Activated naive CD4-positive, alpha-beta T cell treated with anti-CD3 and anti-CD28 coated beads, Interleukin-2, amount 10 ng/mL, durations not matched to agents 7 days and 5 days (primary cell): Measurements from ENCODE around the gene MSANTD4.
"Not testable (repeated sequence)": the region's sequence is repeated elsewhere in the genome, so short reads cannot be mapped to it uniquely, and the experiment has no call there.

Experiments used
- CTCF ChIA-PET: fragments of 350-600 bp; sonication (Branson Sonifier 250); formaldehyde crosslinking; loops from one replicate; lab custom pipeline; 2021; ENCODE audit warnings: antibody characterized with exemption; lab: Charles Lee
- DNase-seq: peaks from one replicate; pipeline ENCODE4 v3.0.0-alpha.2; 2020
- H3K27ac Mint-ChIP-seq: one replicate; pipeline ENCODE4 v1.8.0; 2021; ENCODE audit warnings: mild to moderate bottlenecking, moderate library complexity, mixed read lengths
- H3K27me3 Mint-ChIP-seq: one replicate; pipeline ENCODE4 v1.8.0; 2021; ENCODE audit warnings: mild to moderate bottlenecking, mixed read lengths
- H3K36me3 Mint-ChIP-seq: one replicate; pipeline ENCODE4 v1.8.0; 2021; ENCODE audit warnings: mixed read lengths
- H3K4me1 Mint-ChIP-seq: one replicate; pipeline ENCODE4 v1.8.0; 2021; ENCODE audit warnings: mixed read lengths
- H3K4me3 Mint-ChIP-seq: one replicate; pipeline ENCODE4 v1.8.0; 2021; ENCODE audit warnings: mild to moderate bottlenecking, moderate library complexity, mixed read lengths
- H3K9me3 Mint-ChIP-seq: one replicate; pipeline ENCODE4 v1.8.0; 2021; ENCODE audit warnings: mixed read lengths

Gene MSANTD4

DNA sequence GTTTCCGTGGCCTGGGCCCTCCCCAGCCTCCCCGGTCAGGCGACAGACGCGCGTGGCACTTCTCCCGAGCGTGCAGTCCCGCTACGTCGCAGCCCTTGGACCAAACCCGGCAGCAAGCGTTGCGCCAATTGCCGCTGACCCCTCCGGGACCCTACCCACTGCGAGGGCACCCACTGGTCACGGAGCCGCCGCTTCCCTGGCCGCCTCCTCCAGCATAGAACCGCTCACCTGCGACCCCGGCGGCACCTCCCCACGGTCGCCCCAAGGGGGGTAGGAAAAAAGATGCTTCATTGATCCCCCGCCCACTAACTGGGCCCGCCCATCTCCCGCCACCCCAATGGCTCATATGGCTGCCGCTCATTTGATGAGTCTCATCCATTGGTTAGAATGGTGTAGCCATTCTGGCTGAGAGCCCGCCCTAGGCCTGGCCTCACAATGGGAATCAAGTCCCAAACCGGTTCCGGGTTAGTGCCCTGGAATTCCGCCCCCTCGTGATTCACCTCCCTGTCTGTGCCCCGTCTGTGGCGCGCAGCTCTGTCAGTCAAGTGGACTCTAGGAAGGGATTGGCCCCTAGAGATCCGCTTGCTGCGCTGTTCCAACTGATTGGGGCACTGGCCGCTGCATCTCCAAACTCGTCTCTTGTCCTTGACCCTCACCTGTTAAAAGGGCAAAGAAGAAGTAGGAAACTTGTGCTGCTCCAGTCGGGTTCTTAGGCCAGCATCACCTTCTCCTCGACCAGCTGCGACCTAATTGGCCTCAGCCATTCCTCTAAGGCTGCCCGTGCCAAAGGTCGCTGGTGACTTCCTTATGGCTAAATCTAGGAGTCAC is at the start of gene MSANTD4:
Gene MSANTD4, minus strand, starts transcription at position 274 of the 828 bp plus-strand sequence. CDS start 11,323 bp downstream, outside the sequence.
- Mint-ChIP-seq H3K9me3 (no peaks in the 10 kb centered on the region), H3K27ac (peak within 1 kb of the TSS; percentile 82), H3K36me3 (peaks cover 23% of the 10 kb centered on the region), H3K27me3 (peaks cover 11% of the 10 kb centered on the region), H3K4me3 (peak within 1 kb of the TSS; percentile 88), H3K4me1 (peaks cover 41% of the 10 kb centered on the region)
- CTCF ChIA-PET, result interaction anchor here (0.7 to 1.2 kb wide), 2 partner anchors 55 to 1055 kb away, joined by 3 read pairs; partner anchors contain the start of genes AASDHPPT and KBTBD3
- DNase-seq, result peak; percentile 99

- DNase-seq, result no peak
- Mint-ChIP-seq H3K27ac (no peak overlapping the region), H3K36me3 (peaks cover 2% of the 10 kb centered on the region), H3K4me3 (no peak overlapping the region), H3K9me3 (no peaks in the 10 kb centered on the region), H3K27me3 (no peaks in the 10 kb centered on the region), H3K4me1 (peaks cover 4% of the 10 kb centered on the region)
- CTCF ChIA-PET, result no interaction called here
Measured at GRCh38 chr11:106070606-106071005, 48.6 kb upstream of the MSANTD4 start.

DNA sequence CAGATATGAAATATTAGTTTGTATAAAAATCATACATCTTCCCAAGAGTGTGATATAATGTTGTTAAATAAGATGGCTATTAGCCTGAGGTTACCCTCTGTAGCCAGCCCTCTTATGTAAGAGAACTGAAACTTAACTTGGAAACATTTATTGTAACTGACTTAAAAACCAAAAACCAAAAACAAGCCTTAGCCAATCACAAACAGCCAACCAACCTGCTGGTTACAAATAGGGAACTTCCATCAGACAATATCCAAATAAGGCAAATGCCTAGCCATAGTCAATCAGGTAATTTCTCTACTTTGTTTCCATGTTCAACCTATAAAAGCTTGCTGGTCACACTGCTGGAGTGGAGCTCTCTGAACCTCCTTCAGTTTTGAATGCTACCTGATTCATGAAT is 41.0 kb upstream of the MSANTD4 start:
- Mint-ChIP-seq H3K36me3 (peaks cover 2% of the 10 kb centered on the region), H3K4me3 (no peak overlapping the region), H3K27me3 (no peaks in the 10 kb centered on the region), H3K9me3 (no peaks in the 10 kb centered on the region), H3K4me1 (peaks cover 4% of the 10 kb centered on the region), H3K27ac (no peak overlapping the region)
- no peak for DNase-seq
- CTCF ChIA-PET, result no interaction called here

DNA sequence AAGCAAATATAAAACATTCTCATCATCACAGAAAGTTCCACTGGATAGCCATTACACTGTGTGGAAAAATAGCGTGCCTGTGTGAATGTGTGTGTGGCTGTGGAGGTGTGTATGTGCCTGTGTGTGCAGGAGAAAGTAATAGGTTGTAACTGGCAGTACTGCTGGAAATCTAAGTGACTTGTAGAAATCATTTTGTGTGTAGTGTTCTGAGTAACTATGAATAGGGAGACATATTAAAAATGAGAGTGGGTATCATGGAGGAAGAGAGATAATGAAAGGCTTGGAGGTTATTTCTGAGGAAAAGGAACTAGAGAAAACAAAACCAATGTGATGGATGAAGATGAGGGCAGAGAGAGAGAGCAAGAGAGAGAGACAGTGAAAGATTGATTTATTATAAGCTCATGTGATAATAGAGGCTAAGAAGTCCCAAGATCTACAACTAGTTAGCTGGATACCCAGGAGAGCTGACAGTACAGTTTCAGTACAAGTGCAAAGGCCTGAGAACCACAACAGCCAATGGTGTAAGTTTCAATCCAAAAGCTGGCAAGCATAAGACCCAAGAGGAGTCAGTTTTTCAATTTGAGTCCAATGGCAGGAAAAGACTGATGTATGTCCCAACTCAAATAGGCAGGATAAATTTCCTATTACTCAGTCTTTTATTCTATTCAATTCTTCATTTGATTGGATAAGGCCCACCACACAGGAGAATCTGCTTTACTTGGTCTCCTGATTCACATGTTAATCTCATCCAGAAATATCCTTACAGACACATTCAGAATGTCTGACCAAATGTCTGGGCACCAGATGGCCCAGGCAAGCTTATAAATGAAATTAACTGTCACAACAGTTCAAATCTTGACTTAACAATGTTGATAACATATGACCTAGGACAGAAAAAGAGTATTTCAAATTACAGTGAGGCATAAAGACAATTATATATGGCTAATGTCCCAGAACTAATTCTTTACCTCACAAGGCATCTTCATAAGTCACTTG is 40.2 kb upstream of the MSANTD4 start:
- no peak for DNase-seq
- H3K9me3 Mint-ChIP-seq, result no peaks in the 10 kb centered on the region
- H3K36me3 Mint-ChIP-seq, result peaks cover 4% of the 10 kb centered on the region
- H3K27ac Mint-ChIP-seq, result no peak overlapping the region
- CTCF ChIA-PET, result no interaction called here
- no peak overlapping the region for H3K4me3 Mint-ChIP-seq
- H3K4me1 Mint-ChIP-seq, result peaks cover 4% of the 10 kb centered on the region
- no peaks in the 10 kb centered on the region for H3K27me3 Mint-ChIP-seq

DNA sequence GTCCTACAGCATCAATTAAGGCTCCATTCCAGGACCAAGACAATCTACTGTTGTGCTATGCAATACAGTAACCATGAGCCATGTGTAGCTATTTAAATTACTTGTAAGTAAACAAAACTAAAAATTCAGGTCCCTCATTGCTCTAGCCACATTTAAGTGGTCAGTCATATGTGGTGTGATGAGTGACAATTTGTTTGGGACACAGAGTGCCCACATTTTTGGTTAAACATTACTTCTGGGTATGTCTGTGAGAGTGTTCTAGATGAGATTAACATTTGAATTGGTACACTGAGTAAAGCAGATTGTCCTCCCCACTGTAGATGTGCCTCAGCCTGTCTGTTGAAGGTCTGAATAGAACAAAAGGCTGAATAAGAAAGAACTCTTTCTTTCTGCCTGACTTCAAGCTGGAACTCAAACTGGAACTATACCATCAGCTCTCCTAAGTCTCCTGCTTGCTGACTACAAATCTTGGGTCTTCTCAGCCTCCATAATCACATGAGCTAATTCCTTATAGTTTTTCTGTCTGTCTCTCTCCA is 39.3 kb upstream of the MSANTD4 start:
- Mint-ChIP-seq H3K4me3 (no peak overlapping the region), H3K36me3 (peaks cover 2% of the 10 kb centered on the region), H3K9me3 (no peaks in the 10 kb centered on the region), H3K4me1 (peaks cover 4% of the 10 kb centered on the region), H3K27me3 (no peaks in the 10 kb centered on the region), H3K27ac (no peak overlapping the region)
- no peak for DNase-seq
- CTCF ChIA-PET, result no interaction called here

DNA sequence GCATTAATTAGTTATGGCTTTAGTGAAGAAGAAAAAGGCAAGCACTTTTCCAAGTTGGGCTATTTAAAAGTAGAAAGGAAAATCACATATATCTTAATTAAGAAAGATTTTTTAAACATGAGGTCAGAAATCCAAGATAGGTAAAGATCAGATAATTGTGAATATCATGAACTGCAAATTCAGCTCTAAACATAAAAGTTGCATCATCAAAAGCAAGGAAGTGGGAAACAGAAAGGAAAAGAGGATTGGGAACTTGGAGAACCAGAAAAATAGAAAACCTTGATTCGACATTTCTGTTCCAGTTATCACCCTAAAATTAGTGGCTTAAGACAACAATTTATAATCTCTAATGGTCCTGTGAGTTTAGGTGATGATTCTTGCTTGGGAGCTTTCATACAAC is 37.6 kb upstream of the MSANTD4 start:
- Mint-ChIP-seq H3K9me3 (no peaks in the 10 kb centered on the region), H3K4me1 (peaks cover 4% of the 10 kb centered on the region), H3K27ac (no peak overlapping the region), H3K27me3 (no peaks in the 10 kb centered on the region), H3K36me3 (peaks cover 2% of the 10 kb centered on the region), H3K4me3 (no peak overlapping the region)
- CTCF ChIA-PET, result no interaction called here
- DNase-seq, result no peak

- H3K27me3 Mint-ChIP-seq, H3K4me1 Mint-ChIP-seq, DNase-seq, H3K9me3 Mint-ChIP-seq, CTCF ChIA-PET, H3K27ac Mint-ChIP-seq, H3K4me3 Mint-ChIP-seq, H3K36me3 Mint-ChIP-seq: not testable (repeated sequence)
Measured at GRCh38 chr11:106058377-106058776, 36.3 kb upstream of the MSANTD4 start.

DNA sequence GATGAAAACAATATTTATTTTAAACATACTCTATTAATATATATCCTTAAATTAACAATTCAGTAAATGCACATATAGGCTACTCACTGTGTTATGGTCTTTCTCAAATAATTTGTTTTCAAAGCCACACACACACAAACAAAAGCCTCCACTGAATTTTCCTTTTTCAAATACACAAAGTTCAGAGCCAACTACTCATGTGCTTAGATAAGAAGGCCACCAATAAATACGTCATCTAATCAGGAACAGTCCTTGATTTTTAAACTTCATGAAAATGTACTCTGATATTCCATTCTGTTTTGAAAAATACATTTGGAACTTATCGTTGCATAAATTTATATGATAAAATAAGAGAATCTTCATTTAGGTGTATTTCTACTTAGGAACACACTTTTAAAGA is 29.1 kb upstream of the MSANTD4 start:
- H3K4me1 Mint-ChIP-seq, result no peaks in the 10 kb centered on the region
- no peaks in the 10 kb centered on the region for H3K27me3 Mint-ChIP-seq
- no peak overlapping the region for H3K27ac Mint-ChIP-seq
- CTCF ChIA-PET, result no interaction called here
- H3K9me3 Mint-ChIP-seq, result no peaks in the 10 kb centered on the region
- DNase-seq, result no peak
- H3K36me3 Mint-ChIP-seq, result no peaks in the 10 kb centered on the region
- no peak overlapping the region for H3K4me3 Mint-ChIP-seq

DNA sequence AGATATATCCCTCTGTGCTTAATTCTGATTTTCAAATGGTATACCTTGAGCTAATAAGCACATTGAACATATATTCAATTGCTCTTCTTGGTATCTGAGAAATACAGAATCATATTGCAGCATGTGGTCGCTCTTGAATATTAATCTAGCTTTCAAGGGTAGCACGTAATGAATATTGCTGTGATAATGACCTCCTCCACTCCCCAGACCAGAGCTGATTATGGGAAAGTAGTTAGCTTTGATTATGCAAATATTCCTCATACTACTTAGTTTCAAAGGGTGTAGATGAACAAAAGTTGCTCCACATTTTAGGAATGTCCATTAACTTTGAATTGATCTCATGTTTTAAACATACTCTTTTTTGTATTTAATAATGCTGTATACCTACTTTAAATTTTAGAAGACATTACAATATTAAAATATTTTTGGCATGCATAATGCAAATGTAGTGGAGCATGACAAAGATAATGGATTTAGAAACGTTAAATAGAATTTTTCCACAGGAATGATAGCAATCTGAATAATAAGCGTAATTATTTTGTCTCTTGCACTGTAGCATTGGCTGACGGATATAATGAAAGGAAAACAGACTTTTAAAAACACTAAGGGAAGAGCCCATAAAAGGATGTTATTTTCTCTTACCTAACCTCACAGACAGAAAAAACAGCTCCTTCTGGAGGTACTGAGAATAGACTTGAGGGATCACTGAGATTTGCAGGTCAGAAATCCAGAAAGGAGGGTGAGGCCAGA is 27.9 kb upstream of the MSANTD4 start:
- no peaks in the 10 kb centered on the region for H3K4me1 Mint-ChIP-seq
- H3K27me3 Mint-ChIP-seq, result no peaks in the 10 kb centered on the region
- no peak overlapping the region for H3K4me3 Mint-ChIP-seq
- H3K36me3 Mint-ChIP-seq, result no peaks in the 10 kb centered on the region
- H3K9me3 Mint-ChIP-seq, result no peaks in the 10 kb centered on the region
- H3K27ac Mint-ChIP-seq, result no peak overlapping the region
- CTCF ChIA-PET, result no interaction called here
- no peak for DNase-seq

DNA sequence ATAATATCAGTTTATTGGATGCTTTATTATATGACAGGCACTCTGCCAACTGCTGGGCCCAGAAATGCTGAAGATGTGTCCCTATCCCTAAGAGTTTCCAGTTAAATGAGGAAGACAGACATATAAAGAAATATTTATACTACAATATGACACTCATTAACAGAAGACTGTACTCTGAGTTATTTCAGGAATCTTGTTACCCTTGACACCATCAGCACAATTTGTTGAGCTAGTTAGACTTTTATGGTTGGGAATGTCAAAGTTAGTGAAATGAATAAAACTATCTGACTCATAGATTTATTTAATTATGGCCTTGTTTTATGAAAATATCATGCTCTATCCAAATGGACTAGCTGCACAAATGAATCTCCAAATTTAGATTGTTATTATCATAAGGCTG is 25.6 kb upstream of the MSANTD4 start:
- DNase-seq, result no peak
- CTCF ChIA-PET, result no interaction called here
- Mint-ChIP-seq H3K4me3 (no peak overlapping the region), H3K36me3 (no peaks in the 10 kb centered on the region), H3K27ac (no peak overlapping the region), H3K4me1 (no peaks in the 10 kb centered on the region), H3K9me3 (no peaks in the 10 kb centered on the region), H3K27me3 (peaks cover 11% of the 10 kb centered on the region)

GRCh38 chr11:106043540-106043939 is 21.5 kb upstream of the MSANTD4 start:
- Mint-ChIP-seq H3K27me3 (peaks cover 11% of the 10 kb centered on the region), H3K4me3 (no peak overlapping the region), H3K27ac (no peak overlapping the region), H3K36me3 (no peaks in the 10 kb centered on the region), H3K9me3 (no peaks in the 10 kb centered on the region), H3K4me1 (no peaks in the 10 kb centered on the region)
- no peak for DNase-seq
- CTCF ChIA-PET, result no interaction called here

- H3K4me3 Mint-ChIP-seq, result no peak overlapping the region
Measured at GRCh38 chr11:106032861-106033260, 10.8 kb upstream of the MSANTD4 start.

DNA sequence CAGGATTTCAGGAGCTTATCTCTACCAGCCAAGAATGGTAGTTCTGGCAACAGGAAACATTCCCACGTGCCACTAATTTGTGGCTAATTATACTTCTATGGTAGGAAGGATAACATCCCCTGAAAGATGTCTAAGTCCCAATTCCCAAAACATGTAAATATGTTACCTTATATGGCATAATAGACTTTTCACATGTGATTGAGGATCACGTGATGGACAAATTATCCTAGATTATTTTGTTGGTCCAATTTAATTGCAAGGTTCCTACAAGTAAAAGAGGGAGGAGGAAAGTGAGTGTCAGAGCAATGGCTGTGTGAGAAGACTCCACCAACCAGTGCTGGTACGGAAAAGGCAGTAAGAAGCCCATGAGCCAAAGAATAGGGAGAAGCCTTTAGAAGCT is 9.9 kb upstream of the MSANTD4 start:
- Mint-ChIP-seq H3K27ac (no peak overlapping the region), H3K4me3 (no peak overlapping the region), H3K27me3 (peaks cover 12% of the 10 kb centered on the region), H3K4me1 (no peaks in the 10 kb centered on the region), H3K36me3 (no peaks in the 10 kb centered on the region), H3K9me3 (no peaks in the 10 kb centered on the region)
- CTCF ChIA-PET, result no interaction called here
- DNase-seq, result no peak

More at GRCh38 chr11:106032861-106033260, 10.8 kb upstream of the MSANTD4 start:
- Mint-ChIP-seq H3K27ac (no peak overlapping the region), H3K36me3 (no peaks in the 10 kb centered on the region), H3K4me1 (no peaks in the 10 kb centered on the region), H3K9me3 (no peaks in the 10 kb centered on the region), H3K27me3 (peaks cover 12% of the 10 kb centered on the region)
- DNase-seq, result no peak
- CTCF ChIA-PET, result no interaction called here
